ENCODE data around the gene NFKBIZ. TPM values are rescaled to one million over a fixed set of nuclear protein-coding genes. Genes with fewer than 3 reads are reported as not detected.

NFKBIZ gene
- total and polyA plus RNA-seq, 4 donors = 4.8 to 78.8 (median 23.7) TPM

DNA sequence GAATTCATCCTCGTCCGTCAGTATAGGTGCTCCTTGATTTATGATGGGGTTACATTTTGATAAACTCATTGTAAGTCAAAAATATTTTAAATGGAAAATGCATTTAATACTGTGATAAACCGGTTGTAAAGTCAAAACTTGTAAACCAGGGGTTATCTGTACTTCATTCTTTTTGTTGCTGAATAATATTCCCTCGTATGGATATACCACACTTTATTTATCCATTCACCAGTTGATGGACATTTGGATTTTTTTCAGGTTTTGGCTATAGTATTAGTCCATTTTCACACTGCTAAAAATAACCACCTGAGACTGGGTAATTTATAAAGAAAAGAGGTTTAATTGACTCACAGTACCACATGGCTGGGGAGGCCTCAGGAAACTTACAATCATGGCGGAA lies 47.7 kb downstream of the NFKBIZ start:
- Histone ChIP-seq H3K27ac (ENCODE audit: low read depth in 1 of 2, low read length in 2 of 2) (no peak overlapping the region), H3K4me3 (ENCODE audit: low read depth in 1 of 3, low read length in 3 of 3) (no peak overlapping the region), H3K4me1 (ENCODE audit: control insufficient read depth in 4 of 4, insufficient read depth in 4 of 4, low read length in 3 of 4) (peaks cover 0 to 2% (median 0%) of the 10 kb centered on the region in 4 donors), H3K9me3 (ENCODE audit: control insufficient read depth in 4 of 4, low read length in 3 of 4) (no peaks in the 10 kb centered on the region), H3K36me3 (ENCODE audit: control insufficient read depth in 4 of 4, insufficient read depth in 3 of 4, low read depth in 1 of 4, low read length in 3 of 4) (no peaks in the 10 kb centered on the region), H3K9ac (ENCODE audit: low read depth in 1 of 2, low read length in 2 of 2) (no peak overlapping the region), H3K27me3 (ENCODE audit: control insufficient read depth in 4 of 4, insufficient read depth in 4 of 4, low read length in 3 of 4) (no peaks in the 10 kb centered on the region)
- no peak for DNase-seq (ENCODE audit: low spot score)
- WGBS = 95% methylated on average over 5 of the region's 5 CpGs
- TF ChIP-seq FOXA2 (IDR thresholded peaks at IDR 0.05) = no peak
- TF ChIP-seq FOXA1 (IDR thresholded peaks at IDR 0.05) = no peak
- no peak for TF ChIP-seq YY1 (IDR thresholded peaks at IDR 0.05)
- TF ChIP-seq, protein P1, sequence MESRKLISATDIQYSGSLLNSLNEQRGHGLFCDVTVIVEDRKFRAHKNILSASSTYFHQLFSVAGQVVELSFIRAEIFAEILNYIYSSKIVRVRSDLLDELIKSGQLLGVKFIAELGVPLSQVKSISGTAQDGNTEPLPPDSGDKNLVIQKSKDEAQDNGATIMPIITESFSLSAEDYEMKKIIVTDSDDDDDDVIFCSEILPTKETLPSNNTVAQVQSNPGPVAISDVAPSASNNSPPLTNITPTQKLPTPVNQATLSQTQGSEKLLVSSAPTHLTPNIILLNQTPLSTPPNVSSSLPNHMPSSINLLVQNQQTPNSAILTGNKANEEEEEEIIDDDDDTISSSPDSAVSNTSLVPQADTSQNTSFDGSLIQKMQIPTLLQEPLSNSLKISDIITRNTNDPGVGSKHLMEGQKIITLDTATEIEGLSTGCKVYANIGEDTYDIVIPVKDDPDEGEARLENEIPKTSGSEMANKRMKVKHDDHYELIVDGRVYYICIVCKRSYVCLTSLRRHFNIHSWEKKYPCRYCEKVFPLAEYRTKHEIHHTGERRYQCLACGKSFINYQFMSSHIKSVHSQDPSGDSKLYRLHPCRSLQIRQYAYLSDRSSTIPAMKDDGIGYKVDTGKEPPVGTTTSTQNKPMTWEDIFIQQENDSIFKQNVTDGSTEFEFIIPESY (IDR thresholded peaks at IDR 0.05) = no peak
- TF ChIP-seq HNF4A (conservative IDR thresholded peaks at IDR 0.05) = no peak
- TF ChIP-seq NR2F2 (IDR thresholded peaks at IDR 0.05) = no peak
- no peak for TF ChIP-seq RAD21 (IDR thresholded peaks at IDR 0.05)
- TF ChIP-seq, protein P2, sequence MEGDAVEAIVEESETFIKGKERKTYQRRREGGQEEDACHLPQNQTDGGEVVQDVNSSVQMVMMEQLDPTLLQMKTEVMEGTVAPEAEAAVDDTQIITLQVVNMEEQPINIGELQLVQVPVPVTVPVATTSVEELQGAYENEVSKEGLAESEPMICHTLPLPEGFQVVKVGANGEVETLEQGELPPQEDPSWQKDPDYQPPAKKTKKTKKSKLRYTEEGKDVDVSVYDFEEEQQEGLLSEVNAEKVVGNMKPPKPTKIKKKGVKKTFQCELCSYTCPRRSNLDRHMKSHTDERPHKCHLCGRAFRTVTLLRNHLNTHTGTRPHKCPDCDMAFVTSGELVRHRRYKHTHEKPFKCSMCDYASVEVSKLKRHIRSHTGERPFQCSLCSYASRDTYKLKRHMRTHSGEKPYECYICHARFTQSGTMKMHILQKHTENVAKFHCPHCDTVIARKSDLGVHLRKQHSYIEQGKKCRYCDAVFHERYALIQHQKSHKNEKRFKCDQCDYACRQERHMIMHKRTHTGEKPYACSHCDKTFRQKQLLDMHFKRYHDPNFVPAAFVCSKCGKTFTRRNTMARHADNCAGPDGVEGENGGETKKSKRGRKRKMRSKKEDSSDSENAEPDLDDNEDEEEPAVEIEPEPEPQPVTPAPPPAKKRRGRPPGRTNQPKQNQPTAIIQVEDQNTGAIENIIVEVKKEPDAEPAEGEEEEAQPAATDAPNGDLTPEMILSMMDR (IDR thresholded peaks at IDR 0.05; ENCODE audit: low read depth, low read length, missing input control) = no peak
- TF ChIP-seq, protein P3, sequence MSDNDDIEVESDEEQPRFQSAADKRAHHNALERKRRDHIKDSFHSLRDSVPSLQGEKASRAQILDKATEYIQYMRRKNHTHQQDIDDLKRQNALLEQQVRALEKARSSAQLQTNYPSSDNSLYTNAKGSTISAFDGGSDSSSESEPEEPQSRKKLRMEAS (IDR thresholded peaks at IDR 0.05) = no peak
- no peak for TF ChIP-seq HNF4G (IDR thresholded peaks at IDR 0.05)
- TF ChIP-seq SP1 (IDR thresholded peaks at IDR 0.05) = no peak
- no peak for TF ChIP-seq GABPA (IDR thresholded peaks at IDR 0.05 in 1 of 2, conservative IDR thresholded peaks at IDR 0.05 in 1 of 2)
- TF ChIP-seq TAF1 (conservative IDR thresholded peaks at IDR 0.05) = no peak
- no peak for TF ChIP-seq EGR1 (IDR thresholded peaks at IDR 0.05; ENCODE audit: low read depth in 2 of 2)
- TF ChIP-seq, protein P4, sequence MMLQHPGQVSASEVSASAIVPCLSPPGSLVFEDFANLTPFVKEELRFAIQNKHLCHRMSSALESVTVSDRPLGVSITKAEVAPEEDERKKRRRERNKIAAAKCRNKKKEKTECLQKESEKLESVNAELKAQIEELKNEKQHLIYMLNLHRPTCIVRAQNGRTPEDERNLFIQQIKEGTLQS (IDR thresholded peaks at IDR 0.05) = no peak
- TF ChIP-seq, protein P5, sequence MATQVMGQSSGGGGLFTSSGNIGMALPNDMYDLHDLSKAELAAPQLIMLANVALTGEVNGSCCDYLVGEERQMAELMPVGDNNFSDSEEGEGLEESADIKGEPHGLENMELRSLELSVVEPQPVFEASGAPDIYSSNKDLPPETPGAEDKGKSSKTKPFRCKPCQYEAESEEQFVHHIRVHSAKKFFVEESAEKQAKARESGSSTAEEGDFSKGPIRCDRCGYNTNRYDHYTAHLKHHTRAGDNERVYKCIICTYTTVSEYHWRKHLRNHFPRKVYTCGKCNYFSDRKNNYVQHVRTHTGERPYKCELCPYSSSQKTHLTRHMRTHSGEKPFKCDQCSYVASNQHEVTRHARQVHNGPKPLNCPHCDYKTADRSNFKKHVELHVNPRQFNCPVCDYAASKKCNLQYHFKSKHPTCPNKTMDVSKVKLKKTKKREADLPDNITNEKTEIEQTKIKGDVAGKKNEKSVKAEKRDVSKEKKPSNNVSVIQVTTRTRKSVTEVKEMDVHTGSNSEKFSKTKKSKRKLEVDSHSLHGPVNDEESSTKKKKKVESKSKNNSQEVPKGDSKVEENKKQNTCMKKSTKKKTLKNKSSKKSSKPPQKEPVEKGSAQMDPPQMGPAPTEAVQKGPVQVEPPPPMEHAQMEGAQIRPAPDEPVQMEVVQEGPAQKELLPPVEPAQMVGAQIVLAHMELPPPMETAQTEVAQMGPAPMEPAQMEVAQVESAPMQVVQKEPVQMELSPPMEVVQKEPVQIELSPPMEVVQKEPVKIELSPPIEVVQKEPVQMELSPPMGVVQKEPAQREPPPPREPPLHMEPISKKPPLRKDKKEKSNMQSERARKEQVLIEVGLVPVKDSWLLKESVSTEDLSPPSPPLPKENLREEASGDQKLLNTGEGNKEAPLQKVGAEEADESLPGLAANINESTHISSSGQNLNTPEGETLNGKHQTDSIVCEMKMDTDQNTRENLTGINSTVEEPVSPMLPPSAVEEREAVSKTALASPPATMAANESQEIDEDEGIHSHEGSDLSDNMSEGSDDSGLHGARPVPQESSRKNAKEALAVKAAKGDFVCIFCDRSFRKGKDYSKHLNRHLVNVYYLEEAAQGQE (IDR thresholded peaks at IDR 0.05) = no peak
- TF ChIP-seq JUND (IDR thresholded peaks at IDR 0.05) = no peak

DNA sequence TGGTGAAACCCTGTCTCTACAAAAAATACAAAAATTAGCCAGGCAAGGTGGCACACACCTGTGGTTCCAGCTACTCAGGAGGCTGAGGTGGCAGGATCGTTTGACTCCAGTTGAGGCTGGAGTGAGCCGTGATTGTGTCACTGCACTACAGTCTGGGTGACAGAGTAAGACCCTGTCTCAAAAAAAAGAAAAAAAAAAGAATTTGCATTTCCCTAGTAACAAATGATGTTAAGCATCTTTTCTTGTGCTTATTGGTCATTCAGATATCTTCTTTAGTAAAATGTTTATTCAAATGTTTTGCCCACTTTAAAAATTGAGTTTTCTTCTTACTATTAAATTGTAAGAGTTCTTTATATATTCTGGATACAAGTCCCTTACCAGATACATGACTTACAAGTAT lies 48.7 kb downstream of the NFKBIZ start:
- H3K4me1 ChIP-seq (ENCODE audit: control insufficient read depth in 4 of 4, insufficient read depth in 4 of 4, low read length in 3 of 4) = no peaks in the 10 kb centered on the region

More for the DNA sequence above, 48.7 kb downstream of the NFKBIZ start:
- TF ChIP-seq, protein P2 (IDR thresholded peaks at IDR 0.05; ENCODE audit: low read depth, low read length, missing input control) = no peak
- Histone ChIP-seq H3K9ac (ENCODE audit: low read depth in 1 of 2, low read length in 2 of 2) (no peak overlapping the region), H3K4me3 (ENCODE audit: low read depth in 1 of 3, low read length in 3 of 3) (no peak overlapping the region), H3K9me3 (ENCODE audit: control insufficient read depth in 4 of 4, low read length in 3 of 4) (no peaks in the 10 kb centered on the region), H3K36me3 (ENCODE audit: control insufficient read depth in 4 of 4, insufficient read depth in 3 of 4, low read depth in 1 of 4, low read length in 3 of 4) (no peaks in the 10 kb centered on the region), H3K27ac (ENCODE audit: low read depth in 1 of 2, low read length in 2 of 2) (no peak overlapping the region), H3K27me3 (ENCODE audit: control insufficient read depth in 4 of 4, insufficient read depth in 4 of 4, low read length in 3 of 4) (no peaks in the 10 kb centered on the region)
- WGBS = 100% methylated on average over 2 of the region's 2 CpGs
- no peak for DNase-seq (ENCODE audit: low spot score)

Data from liver (tissue), 9 donors.